Epithelial cell of esophagus (primary cell): Measurements from ENCODE around the gene MORF4L1.

ENCODE experiments used
- DNase-seq: peaks from one replicate; pipeline ENCODE4 v3.0.0; 2010; ENCODE audit warnings: low read depth
- H3K4me3 ChIP-seq: 2 replicates; pipeline ENCODE4 v1.5.1; 2011; ENCODE audit warnings: mild to moderate bottlenecking, low read length, control low read depth
- TF ChIP-seq, protein P1 (sequence below): IDR thresholded peaks from 2 replicates; pipeline ENCODE4 v1.5.1; 2011; ENCODE audit warnings: low read depth, mild to moderate bottlenecking, low read length, control low read depth, inconsistent platforms; ENCODE audit not compliant: insufficient read depth; ENCODE audit errors: missing control alignments

The MORF4L1 gene, protein sequence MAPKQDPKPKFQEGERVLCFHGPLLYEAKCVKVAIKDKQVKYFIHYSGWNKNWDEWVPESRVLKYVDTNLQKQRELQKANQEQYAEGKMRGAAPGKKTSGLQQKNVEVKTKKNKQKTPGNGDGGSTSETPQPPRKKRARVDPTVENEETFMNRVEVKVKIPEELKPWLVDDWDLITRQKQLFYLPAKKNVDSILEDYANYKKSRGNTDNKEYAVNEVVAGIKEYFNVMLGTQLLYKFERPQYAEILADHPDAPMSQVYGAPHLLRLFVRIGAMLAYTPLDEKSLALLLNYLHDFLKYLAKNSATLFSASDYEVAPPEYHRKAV

DNA sequence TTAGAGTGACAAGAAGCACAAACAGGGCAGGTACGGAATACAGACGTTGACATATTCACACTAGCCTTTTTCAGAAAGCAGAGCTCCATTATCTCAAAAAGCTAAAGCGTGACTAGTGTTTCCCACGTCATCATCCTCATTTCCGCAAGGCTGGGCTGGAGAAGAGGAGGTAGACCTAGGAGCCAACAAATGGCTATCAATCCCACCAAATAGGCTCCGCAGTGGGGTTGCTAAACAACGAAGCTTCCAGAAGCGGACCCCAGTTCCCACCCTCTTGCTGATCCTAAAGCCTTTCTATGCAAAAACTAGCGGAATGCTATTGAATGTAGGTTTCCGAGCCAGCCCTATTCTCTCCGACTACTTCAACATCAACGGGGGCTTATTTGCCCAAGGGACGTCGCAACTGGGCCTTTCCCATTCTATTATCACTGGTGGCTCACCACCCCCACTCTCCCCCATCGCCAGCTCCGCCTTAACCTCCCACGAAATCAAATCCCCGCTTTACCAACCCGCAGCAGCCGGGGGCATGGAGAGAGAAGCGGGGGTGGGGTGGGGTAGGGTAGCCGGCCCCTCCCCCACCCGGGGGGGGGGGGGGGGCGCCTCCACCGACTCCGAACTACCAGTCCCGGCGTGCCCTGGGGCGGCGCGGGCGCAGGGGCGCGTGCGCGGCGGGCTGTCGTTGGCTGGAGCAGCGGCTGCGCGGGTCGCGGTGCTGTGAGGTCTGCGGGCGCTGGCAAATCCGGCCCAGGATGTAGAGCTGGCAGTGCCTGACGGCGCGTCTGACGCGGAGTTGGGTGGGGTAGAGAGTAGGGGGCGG, at the start of gene MORF4L1:
MORF4L1 (plus strand) TSS at position 736 of the 817 bp plus-strand sequence. CDS start 128 bp downstream, outside the sequence.
- H3K4me3 ChIP-seq, result peak within 1 kb of the TSS; percentile 96
- TF ChIP-seq, protein P1, sequence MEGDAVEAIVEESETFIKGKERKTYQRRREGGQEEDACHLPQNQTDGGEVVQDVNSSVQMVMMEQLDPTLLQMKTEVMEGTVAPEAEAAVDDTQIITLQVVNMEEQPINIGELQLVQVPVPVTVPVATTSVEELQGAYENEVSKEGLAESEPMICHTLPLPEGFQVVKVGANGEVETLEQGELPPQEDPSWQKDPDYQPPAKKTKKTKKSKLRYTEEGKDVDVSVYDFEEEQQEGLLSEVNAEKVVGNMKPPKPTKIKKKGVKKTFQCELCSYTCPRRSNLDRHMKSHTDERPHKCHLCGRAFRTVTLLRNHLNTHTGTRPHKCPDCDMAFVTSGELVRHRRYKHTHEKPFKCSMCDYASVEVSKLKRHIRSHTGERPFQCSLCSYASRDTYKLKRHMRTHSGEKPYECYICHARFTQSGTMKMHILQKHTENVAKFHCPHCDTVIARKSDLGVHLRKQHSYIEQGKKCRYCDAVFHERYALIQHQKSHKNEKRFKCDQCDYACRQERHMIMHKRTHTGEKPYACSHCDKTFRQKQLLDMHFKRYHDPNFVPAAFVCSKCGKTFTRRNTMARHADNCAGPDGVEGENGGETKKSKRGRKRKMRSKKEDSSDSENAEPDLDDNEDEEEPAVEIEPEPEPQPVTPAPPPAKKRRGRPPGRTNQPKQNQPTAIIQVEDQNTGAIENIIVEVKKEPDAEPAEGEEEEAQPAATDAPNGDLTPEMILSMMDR, result no peak
- peak; percentile 97 for DNase-seq

DNA sequence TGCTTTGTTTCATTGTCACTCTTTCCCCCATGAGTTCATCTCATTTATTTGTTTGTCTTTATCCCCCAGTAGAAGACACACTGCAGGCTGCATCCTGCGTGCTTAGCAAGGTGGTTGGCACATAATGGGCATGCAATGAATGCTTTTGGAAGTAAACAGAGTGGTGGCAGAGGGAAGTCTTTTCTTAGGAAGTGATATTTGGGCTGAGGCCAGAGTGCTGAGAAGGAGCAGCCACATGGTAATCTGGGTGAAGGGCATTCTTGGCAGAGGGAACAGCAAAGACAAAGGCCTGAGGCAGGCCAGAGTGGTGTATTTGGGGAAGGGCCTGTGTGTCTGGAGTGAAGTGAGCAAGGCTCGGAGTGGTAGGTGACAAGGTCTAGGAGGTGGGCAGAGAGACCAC, 43.8 kb upstream of the MORF4L1 start:
- no peak overlapping the region for H3K4me3 ChIP-seq
- no peak for DNase-seq
- TF ChIP-seq, protein P1, result no peak

DNA sequence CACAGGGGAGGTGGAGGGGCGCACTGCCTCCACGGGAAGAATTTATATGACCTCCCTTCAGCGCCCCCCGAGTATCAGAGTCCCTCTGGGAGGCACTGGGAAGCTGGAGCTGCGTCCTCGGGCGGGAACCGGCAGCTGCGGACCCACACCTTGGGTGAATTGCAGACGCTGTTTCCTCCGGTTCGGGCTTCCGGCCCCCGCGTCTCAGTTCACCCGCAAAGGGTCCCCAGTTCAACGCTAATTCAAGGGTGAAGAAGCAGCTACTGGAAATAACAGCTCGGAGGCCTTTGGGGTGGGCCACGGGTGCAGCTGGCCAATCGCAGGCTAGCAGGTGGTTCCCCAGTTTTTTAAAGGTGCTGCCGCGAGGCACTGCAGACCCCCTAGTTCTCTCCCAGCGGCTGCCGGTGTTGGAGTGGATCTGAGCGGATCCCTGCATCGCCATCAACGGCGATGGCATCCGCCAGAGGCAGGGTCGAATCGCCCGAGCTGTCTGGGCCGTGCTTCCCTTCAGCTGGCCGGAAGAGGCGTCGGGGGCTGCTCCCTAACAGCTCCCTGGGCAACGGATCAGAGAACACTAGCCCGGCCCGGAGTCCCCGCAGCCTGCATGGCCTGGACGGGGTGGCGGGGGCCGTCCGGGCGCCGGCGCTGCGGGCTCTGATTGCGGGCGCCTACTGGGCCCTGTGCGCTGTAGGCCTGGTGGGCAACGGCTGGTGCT, 42.0 kb upstream of the MORF4L1 start:
- no peak overlapping the region for H3K4me3 ChIP-seq
- TF ChIP-seq, protein P1, result no peak
- DNase-seq, result no peak

DNA sequence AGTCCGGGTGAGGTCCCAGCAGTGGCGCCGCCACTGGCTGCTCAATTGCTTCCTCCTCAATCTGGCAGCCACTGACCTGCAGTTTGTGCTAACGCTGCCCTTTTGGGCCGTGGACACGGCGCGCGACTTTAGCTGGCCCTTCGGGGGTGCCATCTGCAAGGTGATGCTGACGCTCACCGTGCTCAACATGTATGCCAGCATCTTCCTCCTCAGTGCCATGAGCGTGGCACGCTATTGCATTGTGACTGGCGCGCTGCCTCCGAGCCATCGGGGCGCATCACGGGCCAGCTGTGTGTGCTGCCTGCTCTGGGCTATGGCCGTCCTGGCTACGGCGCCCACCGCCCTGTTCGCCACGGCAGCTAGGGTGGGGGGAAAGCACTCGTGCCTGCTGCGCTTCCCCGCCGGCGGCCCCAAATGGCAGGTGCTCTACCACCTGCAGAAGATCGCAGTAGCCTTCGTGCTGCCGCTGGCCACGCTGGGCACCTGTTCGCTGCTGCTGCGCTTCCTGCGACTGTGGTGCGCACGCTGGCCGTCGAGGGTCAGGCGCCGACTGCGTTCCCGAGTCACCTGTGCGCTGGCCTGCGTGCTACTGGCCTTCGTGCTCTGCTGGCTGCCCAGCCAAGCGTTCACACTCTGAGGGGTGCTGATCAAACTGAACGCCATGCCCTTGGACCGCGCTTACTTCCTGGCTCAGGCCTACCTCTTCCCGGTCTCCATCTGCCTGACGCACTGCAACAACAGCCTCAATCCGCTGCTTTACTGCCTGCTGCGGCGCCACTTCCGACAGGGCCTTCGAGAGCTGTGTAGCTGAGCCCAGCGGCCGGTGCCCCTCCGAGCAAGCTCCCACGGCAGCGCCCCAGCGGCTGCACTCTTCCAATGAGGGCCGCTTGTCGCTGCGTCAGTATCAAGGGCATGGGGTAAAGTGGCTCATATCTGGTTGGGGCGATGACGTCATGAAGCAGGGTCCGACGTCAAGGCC, 41.2 kb upstream of the MORF4L1 start:
- no peak for DNase-seq
- H3K4me3 ChIP-seq, result no peak overlapping the region
- TF ChIP-seq, protein P1, result no peak

DNA sequence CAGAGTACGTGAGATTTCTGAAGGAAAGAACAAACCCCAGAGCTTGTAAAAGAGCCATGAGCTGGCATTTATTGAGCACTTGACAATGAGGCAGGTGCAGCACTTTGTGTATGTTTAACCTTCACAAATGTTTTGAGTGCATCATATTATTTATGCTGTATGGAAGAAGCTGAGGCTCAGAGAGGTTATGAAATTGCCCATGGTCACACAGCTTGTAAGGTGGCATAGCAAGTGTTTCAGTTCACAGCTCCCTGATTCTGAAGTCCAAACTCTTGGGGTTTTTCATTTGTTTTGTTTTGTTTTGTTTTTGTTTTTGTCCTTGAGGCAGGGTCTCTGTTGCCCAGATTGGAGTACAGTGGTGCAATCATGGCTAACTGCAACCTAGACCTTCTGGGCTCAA, 36.4 kb upstream of the MORF4L1 start:
- no peak for DNase-seq
- no peak overlapping the region for H3K4me3 ChIP-seq
- TF ChIP-seq, protein P1, result no peak

DNA sequence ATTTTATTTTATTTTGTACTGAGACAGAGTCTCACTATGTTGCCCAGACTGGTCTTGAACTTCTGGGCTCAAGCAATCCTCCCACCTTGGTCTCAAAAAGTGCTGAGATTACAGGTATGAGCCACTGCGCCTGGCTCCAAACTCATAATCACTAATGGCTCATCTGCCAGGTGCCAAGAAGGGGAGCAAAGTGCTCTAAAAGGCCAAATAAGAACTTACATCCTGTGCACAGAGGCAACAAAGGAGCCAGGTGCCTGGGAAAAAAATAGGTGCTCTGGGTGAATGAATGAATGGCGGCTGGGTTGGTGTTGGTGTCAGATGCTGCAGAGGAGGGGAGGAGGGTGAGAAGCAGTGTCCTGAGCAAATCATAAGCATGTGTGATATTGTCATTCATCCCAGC, 35.6 kb upstream of the MORF4L1 start:
- TF ChIP-seq, protein P1, result no peak

More for the DNA sequence above, 35.6 kb upstream of the MORF4L1 start:
- DNase-seq, result no peak
- no peak overlapping the region for H3K4me3 ChIP-seq
